Astrocyte of the cerebellum (primary cell): Measurements from ENCODE around the gene NAA35.

Experiments
- DNase-seq: peaks from one replicate; pipeline ENCODE4 v3.0.0-alpha.2; 2011; ENCODE audit warnings: low read depth
- H3K4me3 ChIP-seq: 2 replicates; pipeline ENCODE4 v1.5.1; 2011; ENCODE audit warnings: mild to moderate bottlenecking, low read depth, low read length, moderate library complexity
- in situ Hi-C: cut with HindIII; loops from 2 replicates; pipeline ENCODE4 v1.10.0; 2017; ENCODE audit warnings: low sequenced_read_pairs
- TF ChIP-seq, protein P1 (sequence below): IDR thresholded peaks from 2 replicates; pipeline ENCODE4 v1.5.1; 2012; ENCODE audit warnings: low read length, low read depth, moderate library complexity, mild to moderate bottlenecking; ENCODE audit errors: missing control alignments

Gene NAA35

GRCh38 chr9:86034863-86035734 lies 94.2 kb downstream of the NAA35 start:
- H3K4me3 ChIP-seq = no peak overlapping the region
- TF ChIP-seq, protein P1, sequence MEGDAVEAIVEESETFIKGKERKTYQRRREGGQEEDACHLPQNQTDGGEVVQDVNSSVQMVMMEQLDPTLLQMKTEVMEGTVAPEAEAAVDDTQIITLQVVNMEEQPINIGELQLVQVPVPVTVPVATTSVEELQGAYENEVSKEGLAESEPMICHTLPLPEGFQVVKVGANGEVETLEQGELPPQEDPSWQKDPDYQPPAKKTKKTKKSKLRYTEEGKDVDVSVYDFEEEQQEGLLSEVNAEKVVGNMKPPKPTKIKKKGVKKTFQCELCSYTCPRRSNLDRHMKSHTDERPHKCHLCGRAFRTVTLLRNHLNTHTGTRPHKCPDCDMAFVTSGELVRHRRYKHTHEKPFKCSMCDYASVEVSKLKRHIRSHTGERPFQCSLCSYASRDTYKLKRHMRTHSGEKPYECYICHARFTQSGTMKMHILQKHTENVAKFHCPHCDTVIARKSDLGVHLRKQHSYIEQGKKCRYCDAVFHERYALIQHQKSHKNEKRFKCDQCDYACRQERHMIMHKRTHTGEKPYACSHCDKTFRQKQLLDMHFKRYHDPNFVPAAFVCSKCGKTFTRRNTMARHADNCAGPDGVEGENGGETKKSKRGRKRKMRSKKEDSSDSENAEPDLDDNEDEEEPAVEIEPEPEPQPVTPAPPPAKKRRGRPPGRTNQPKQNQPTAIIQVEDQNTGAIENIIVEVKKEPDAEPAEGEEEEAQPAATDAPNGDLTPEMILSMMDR = peak; percentile 75
- in situ Hi-C loops = no loop called here
- DNase-seq = peak; percentile 34

DNA sequence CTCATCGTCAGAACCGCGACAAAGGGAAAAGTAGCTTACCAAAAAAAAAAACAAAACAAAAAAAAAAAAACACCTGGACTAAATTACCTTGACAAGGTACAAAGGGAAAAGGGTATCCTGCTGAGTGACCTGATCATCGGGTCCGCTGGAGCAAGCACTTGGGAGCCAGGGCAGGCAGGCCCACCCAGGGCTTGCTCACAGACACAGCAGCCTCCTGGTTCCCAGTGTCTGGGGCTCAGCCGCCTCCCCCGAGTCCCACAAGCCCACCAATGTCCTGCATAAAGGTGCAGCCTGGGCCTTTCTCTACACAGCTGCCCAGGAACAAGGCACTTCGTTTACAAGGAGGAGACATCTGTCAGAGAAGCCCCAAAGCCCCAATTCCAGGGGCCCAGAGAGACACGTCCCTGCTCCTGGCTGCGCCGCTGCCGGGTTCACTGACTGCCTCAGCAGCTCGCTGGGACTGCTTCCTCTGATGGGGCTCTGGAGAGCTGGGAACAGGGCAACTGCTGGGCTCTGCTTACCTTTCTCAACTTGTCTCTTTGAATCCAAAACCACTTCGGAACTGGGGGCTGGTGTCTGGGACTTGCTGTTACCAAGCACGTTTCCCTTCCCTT lies 95.0 kb downstream of the NAA35 start:
- H3K4me3 ChIP-seq = no peak overlapping the region
- TF ChIP-seq, protein P1 = no peak
- DNase-seq = no peak
- in situ Hi-C loops = no loop called here

- in situ Hi-C loops = no loop called here
- no peak overlapping the region for H3K4me3 ChIP-seq
- TF ChIP-seq, protein P1 = no peak
- no peak for DNase-seq
Observed at GRCh38 chr9:86036555-86036954, 95.6 kb downstream of the NAA35 start.

DNA sequence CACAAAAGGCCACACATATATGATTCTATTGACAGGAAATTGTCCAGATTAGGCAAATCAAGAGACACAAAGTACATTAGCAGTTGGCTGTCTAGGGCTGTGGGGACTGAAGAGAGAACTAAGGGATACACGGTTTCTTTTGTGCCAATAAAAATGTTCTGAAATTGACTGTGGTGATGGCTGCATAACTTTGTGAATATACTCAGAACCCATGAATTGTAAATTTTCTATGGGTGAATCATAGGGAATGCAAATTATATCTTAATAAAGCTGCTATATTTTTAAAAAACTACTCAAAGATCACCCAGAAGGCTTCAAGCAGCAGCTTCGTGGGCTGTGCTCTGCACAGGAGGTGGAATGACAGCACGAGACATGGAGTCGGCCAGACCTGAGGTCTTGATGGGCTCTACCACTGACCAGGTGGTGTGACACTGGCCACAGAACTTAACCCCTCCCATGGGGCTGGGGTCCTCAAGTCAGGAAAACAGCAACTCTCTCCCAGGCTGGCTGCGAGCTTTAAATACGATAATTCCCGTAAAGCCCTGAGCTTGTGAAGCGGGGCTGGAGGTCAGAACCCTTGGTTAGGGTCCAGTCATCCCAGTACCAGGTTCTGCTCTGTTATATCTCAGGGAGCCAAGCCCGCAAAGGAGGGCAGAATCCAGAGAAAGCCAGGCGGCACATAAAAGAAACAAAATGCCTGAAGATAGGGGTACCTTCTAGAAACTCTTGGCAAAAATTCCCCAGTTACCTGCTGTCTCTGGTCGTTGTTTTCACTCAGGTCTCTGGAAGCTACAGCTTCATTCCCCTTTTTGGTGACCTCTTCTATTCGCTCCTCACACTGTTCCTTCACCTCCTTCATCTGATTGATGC lies 99.3 kb downstream of the NAA35 start:
- TF ChIP-seq, protein P1 = no peak
- peak; percentile 31 for DNase-seq
- in situ Hi-C loops = no loop called here
- H3K4me3 ChIP-seq = no peak overlapping the region

DNA sequence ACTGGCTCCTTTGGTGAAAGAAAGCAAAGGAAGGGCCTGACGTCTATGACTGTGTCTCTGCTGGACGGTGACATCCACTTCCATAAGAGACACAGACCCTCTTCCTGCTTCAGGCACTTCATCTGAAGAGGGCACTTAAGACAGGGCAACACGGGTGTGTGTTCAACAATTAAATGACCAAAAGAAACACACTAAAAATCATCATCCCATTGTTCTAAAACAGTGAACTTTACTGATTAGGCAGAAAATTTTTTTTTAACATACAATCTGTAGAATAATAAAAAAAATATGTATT lies 99.9 kb downstream of the NAA35 start:
- in situ Hi-C loops = no loop called here
- no peak for DNase-seq
- TF ChIP-seq, protein P1 = no peak
- H3K4me3 ChIP-seq = no peak overlapping the region

- DNase-seq = peak; percentile 22
- TF ChIP-seq, protein P1 = no peak
- H3K4me3 ChIP-seq = no peak overlapping the region
- in situ Hi-C loops = no loop called here
Observed at GRCh38 chr9:86041311-86041741, 100.4 kb downstream of the NAA35 start.
